Mesothelial cell of epicardium (in vitro differentiated cells): ENCODE measurements around the gene EPHX1. TPM values are rescaled to one million over a fixed set of nuclear protein-coding genes. Genes with fewer than 3 reads are reported as not detected.
A peak's percentile ranks its signal among the peaks of the same experiment; 100 is the strongest.

Experiments
- DNase-seq, 2 experiments: peaks; one replicate each; pipeline ENCODE4 v3.0.0; 2021; ENCODE audit warnings: low spot score in 2 of 2; ENCODE audit not compliant: unreplicated experiment in 2 of 2
- H3K27ac Mint-ChIP-seq: 2 replicates; pipeline ENCODE4 v1.8.0; 2021; ENCODE audit warnings: mixed read lengths
- H3K27me3 Mint-ChIP-seq: 2 replicates; pipeline ENCODE4 v1.8.0; 2021; ENCODE audit warnings: low read depth, mixed read lengths
- H3K36me3 Mint-ChIP-seq: 2 replicates; pipeline ENCODE4 v1.8.0; 2021; ENCODE audit warnings: mixed read lengths
- H3K4me1 Mint-ChIP-seq: 2 replicates; pipeline ENCODE4 v1.8.0; 2021; ENCODE audit warnings: mixed read lengths
- H3K4me3 Mint-ChIP-seq: 2 replicates; pipeline ENCODE4 v1.8.0; 2021; ENCODE audit warnings: mild to moderate bottlenecking, moderate library complexity, mixed read lengths
- H3K9me3 Mint-ChIP-seq: 2 replicates; pipeline ENCODE4 v1.8.0; 2021; ENCODE audit warnings: mixed read lengths
- CTCF ChIP-seq: fragments of 200-600 bp; sonication (generic); IDR thresholded peaks from one replicate; pipeline ENCODE4 v1.5.0; 2021; ENCODE audit warnings: antibody characterized with exemption; ENCODE audit not compliant: unreplicated experiment
- total RNA-seq: library from RNA; stranded (reverse); gene quantifications from 3 replicates; pipeline ENCODE4 v1.2.1, GENCODE V29; 2021

Gene EPHX1
- total RNA-seq, 1 donor from 2014 or later = 35.9 TPM

GRCh38 chr1:225846331-225847310, 36.7 kb downstream of the EPHX1 start:
- H3K27me3 Mint-ChIP-seq = no peaks in the 10 kb centered on the region
- H3K4me3 Mint-ChIP-seq = no peak overlapping the region
- H3K4me1 Mint-ChIP-seq = peaks cover 14% of the 10 kb centered on the region
- peaks cover 27% of the 10 kb centered on the region for H3K36me3 Mint-ChIP-seq
- no peaks in the 10 kb centered on the region for H3K9me3 Mint-ChIP-seq
- DNase-seq = no peak
- no peak for TF ChIP-seq CTCF
- H3K27ac Mint-ChIP-seq = no peak overlapping the region

- no peak for TF ChIP-seq CTCF
- H3K36me3 Mint-ChIP-seq = peaks cover 31% of the 10 kb centered on the region
- H3K9me3 Mint-ChIP-seq = no peaks in the 10 kb centered on the region
- no peaks in the 10 kb centered on the region for H3K27me3 Mint-ChIP-seq
- no peak overlapping the region for H3K4me3 Mint-ChIP-seq
- H3K4me1 Mint-ChIP-seq = peaks cover 14% of the 10 kb centered on the region
- no peak overlapping the region for H3K27ac Mint-ChIP-seq
- DNase-seq = no peak
These were observed 37.7 kb downstream of the EPHX1 start for GRCh38 chr1:225847610-225848009.

- H3K4me3 Mint-ChIP-seq = no peak overlapping the region
- H3K36me3 Mint-ChIP-seq = peaks cover 31% of the 10 kb centered on the region
- peaks cover 14% of the 10 kb centered on the region for H3K4me1 Mint-ChIP-seq
- DNase-seq = no peak
- H3K27me3 Mint-ChIP-seq = no peaks in the 10 kb centered on the region
- TF ChIP-seq CTCF = no peak
- H3K9me3 Mint-ChIP-seq = no peaks in the 10 kb centered on the region
- H3K27ac Mint-ChIP-seq = peak overlapping the region; percentile 16
These were observed 38.4 kb downstream of the EPHX1 start for GRCh38 chr1:225848030-225848955.

- H3K27me3 Mint-ChIP-seq = no peaks in the 10 kb centered on the region
- no peak overlapping the region for H3K4me3 Mint-ChIP-seq
- H3K4me1 Mint-ChIP-seq = peaks cover 14% of the 10 kb centered on the region
- H3K36me3 Mint-ChIP-seq = peaks cover 37% of the 10 kb centered on the region
- H3K27ac Mint-ChIP-seq = no peak overlapping the region
- no peaks in the 10 kb centered on the region for H3K9me3 Mint-ChIP-seq
- no peak for TF ChIP-seq CTCF
- DNase-seq = no peak
These were observed 40.0 kb downstream of the EPHX1 start for GRCh38 chr1:225849925-225850324.

- H3K36me3 Mint-ChIP-seq = peaks cover 37% of the 10 kb centered on the region
These were observed 40.4 kb downstream of the EPHX1 start for GRCh38 chr1:225850370-225850769.

More at GRCh38 chr1:225850370-225850769, 40.4 kb downstream of the EPHX1 start:
- TF ChIP-seq CTCF = no peak
- H3K27me3 Mint-ChIP-seq = no peaks in the 10 kb centered on the region
- peaks cover 12% of the 10 kb centered on the region for H3K4me1 Mint-ChIP-seq
- H3K27ac Mint-ChIP-seq = no peak overlapping the region
- no peaks in the 10 kb centered on the region for H3K9me3 Mint-ChIP-seq
- DNase-seq = no peak
- no peak overlapping the region for H3K4me3 Mint-ChIP-seq
